Kidney epithelial cell (primary cell): ENCODE results near the gene CREG1. TPM values are rescaled to one million over a fixed set of nuclear protein-coding genes. Genes with fewer than 3 reads are reported as not detected.

ENCODE experiments used
- DNase-seq: peaks from one replicate; pipeline ENCODE4 v3.0.0-alpha.2; 2010; ENCODE audit warnings: low read depth
- H3K27me3 ChIP-seq: 2 replicates; pipeline ENCODE4 v1.6.0; 2011; ENCODE audit warnings: low read length; ENCODE audit not compliant: control insufficient read depth, insufficient read depth
- H3K36me3 ChIP-seq: 2 replicates; pipeline ENCODE4 v1.5.1; 2011; ENCODE audit warnings: low read length; ENCODE audit not compliant: control insufficient read depth, insufficient read depth
- H3K4me3 ChIP-seq: 2 replicates; pipeline ENCODE4 v1.5.1; 2011; ENCODE audit warnings: low read depth, mild to moderate bottlenecking, control low read depth, low read length
- CTCF ChIP-seq: IDR thresholded peaks from 2 replicates; pipeline ENCODE4 v1.5.1; 2011; ENCODE audit warnings: mild to moderate bottlenecking, moderate library complexity, low read length, control low read depth, inconsistent platforms; ENCODE audit not compliant: insufficient read depth, poor library complexity, severe bottlenecking
- total RNA-seq: library from RNA; depleted of rRNA; stranded (reverse); fragments of >200 nt; gene quantifications from 2 replicates; pipeline ENCODE4 v1.2.3, GENCODE V29; 2015

The CREG1 gene
- total RNA-seq, 1 donor from 2014 or later: 57.3 TPM

- TF ChIP-seq CTCF: no peak
- Histone ChIP-seq H3K27me3 (peaks cover 7% of the 10 kb centered on the region), H3K36me3 (no peaks in the 10 kb centered on the region), H3K4me3 (no peak overlapping the region)
- DNase-seq: no peak
Measured at GRCh38 chr1:167511374-167511986, 42.1 kb downstream of the CREG1 start.

GRCh38 chr1:167510881-167511280, 42.7 kb downstream of the CREG1 start:
- Histone ChIP-seq H3K4me3 (no peak overlapping the region), H3K36me3 (no peaks in the 10 kb centered on the region), H3K27me3 (peaks cover 7% of the 10 kb centered on the region)
- DNase-seq: no peak
- TF ChIP-seq CTCF: no peak

GRCh38 chr1:167510244-167510643, 43.3 kb downstream of the CREG1 start:
- Histone ChIP-seq H3K36me3 (no peaks in the 10 kb centered on the region), H3K4me3 (no peak overlapping the region), H3K27me3 (peaks cover 10% of the 10 kb centered on the region)
- TF ChIP-seq CTCF: no peak
- no peak for DNase-seq

- H3K27me3 ChIP-seq: peaks cover 10% of the 10 kb centered on the region
- TF ChIP-seq CTCF: no peak
- no peak overlapping the region for H3K4me3 ChIP-seq
- no peaks in the 10 kb centered on the region for H3K36me3 ChIP-seq
- DNase-seq: no peak
Measured at GRCh38 chr1:167509587-167509986, 44.0 kb downstream of the CREG1 start.

- TF ChIP-seq CTCF: no peak
- DNase-seq: no peak
- H3K36me3 ChIP-seq: no peaks in the 10 kb centered on the region
- H3K4me3 ChIP-seq: no peak overlapping the region
- peaks cover 23% of the 10 kb centered on the region for H3K27me3 ChIP-seq
Measured at GRCh38 chr1:167507719-167508118, 45.8 kb downstream of the CREG1 start.

GRCh38 chr1:167504467-167504827, 49.1 kb downstream of the CREG1 start:
- H3K27me3 ChIP-seq: peaks cover 24% of the 10 kb centered on the region
- no peak for DNase-seq
- TF ChIP-seq CTCF: no peak
- no peak overlapping the region for H3K4me3 ChIP-seq
- H3K36me3 ChIP-seq: no peaks in the 10 kb centered on the region
